K562 (cell line): Measurements from ENCODE around the gene TNFRSF18. TPM values are rescaled to one million over a fixed set of nuclear protein-coding genes. Genes with fewer than 3 reads are reported as not detected.
A peak's percentile ranks its signal among the peaks of the same experiment; 100 is the strongest.

ENCODE experiments used
- CBFA2T3 ChIP-seq: fragments of 450-650 bp; IDR thresholded peaks from 2 replicates; pipeline ENCODE4 v1.6.1; 2017
- CC2D1A ChIP-seq: fragments of 450-650 bp; IDR thresholded peaks from 2 replicates; pipeline ENCODE4 v1.6.1; 2017; ENCODE audit warnings: mild to moderate bottlenecking
- CREM ChIP-seq: IDR thresholded peaks from 2 replicates; pipeline ENCODE4 v1.6.1; 2014; ENCODE audit warnings: antibody characterized with exemption, low read depth
- HSF4 ChIP-seq: fragments of 250-450 bp; sonication (Bioruptor Pico); IDR thresholded peaks from 2 replicates; pipeline ENCODE4 v2.1.2; 2022; ENCODE audit warnings: mild to moderate bottlenecking, moderate library complexity, borderline replicate concordance
- MAFG ChIP-seq: fragments of 450-650 bp; conservative IDR thresholded peaks from 2 replicates; pipeline ENCODE4 v1.6.1; 2016; ENCODE audit warnings: missing genetic modification characterization, missing compliant biosample characterization
- MAZ ChIP-seq, 2 experiments: fragments of 450-650 bp in 1 of 2; sonication (generic) in 1 of 2; formaldehyde crosslinking; IDR thresholded peaks in 1 of 2; conservative IDR thresholded peaks in 1 of 2; 2 replicates each; pipeline versions ENCODE4 v1.4.0 to v1.5.0; 2020; ENCODE audit warnings: mild to moderate bottlenecking in 1 of 2, missing genetic modification reagents in 1 of 2
- PHF8 ChIP-seq: fragments of 200-600 bp; sonication (generic); IDR thresholded peaks from 2 replicates; pipeline ENCODE4 v1.6.1; 2012; ENCODE audit warnings: mixed run types, mild to moderate bottlenecking, inconsistent platforms, low read length, moderate library complexity, borderline replicate concordance
- RAD51 ChIP-seq: fragments of 450-650 bp; IDR thresholded peaks from 2 replicates; pipeline ENCODE4 v1.7.1; 2016; ENCODE audit warnings: low read depth, mild to moderate bottlenecking, borderline replicate concordance
- SMAD3 ChIP-seq: fragments of 450-650 bp; formaldehyde crosslinking; conservative IDR thresholded peaks from 2 replicates; pipeline ENCODE4 v1.4.0; 2020; ENCODE audit warnings: mild to moderate bottlenecking
- SP2 ChIP-seq: IDR thresholded peaks from 2 replicates; pipeline ENCODE4 v1.6.1; 2011; ENCODE audit warnings: mild to moderate bottlenecking, low read depth, low read length, moderate library complexity; ENCODE audit not compliant: poor library complexity, severe bottlenecking; ENCODE audit errors: extremely low read depth
- TEAD2 ChIP-seq: fragments of 450-650 bp; IDR thresholded peaks from 2 replicates; pipeline ENCODE4 v1.6.1; 2016; ENCODE audit warnings: missing genetic modification characterization, control low read depth, missing compliant biosample characterization
- TOE1 ChIP-seq, 2 experiments: fragments of 450-650 bp in 1 of 2; sonication (generic) in 1 of 2; formaldehyde crosslinking in 1 of 2; IDR thresholded peaks; 2 replicates each; pipeline versions ENCODE4 v1.7.1 to v1.8.0; 2016 to 2022; ENCODE audit warnings: borderline replicate concordance in 2 of 2, mild to moderate bottlenecking in 2 of 2, antibody characterized with exemption in 1 of 2, inconsistent platforms in 1 of 2, low read depth in 1 of 2, missing genetic modification reagents in 1 of 2, moderate library complexity in 1 of 2
- TSC22D4 ChIP-seq: fragments of 450-650 bp; IDR thresholded peaks from 2 replicates; pipeline ENCODE4 v1.6.1; 2016; ENCODE audit warnings: missing genetic modification characterization, missing biosample characterization, control low read depth
- XRCC5 ChIP-seq: fragments of 200-400 bp; formaldehyde crosslinking; IDR thresholded peaks from 2 replicates; pipeline ENCODE4 v1.6.1; 2017; ENCODE audit warnings: low read depth, mild to moderate bottlenecking, low read length
- YBX1 ChIP-seq: fragments of 450-650 bp; IDR thresholded peaks from 2 replicates; pipeline ENCODE4 v1.7.1; 2016; ENCODE audit warnings: mild to moderate bottlenecking
- ZBTB17 ChIP-seq: fragments of 450-650 bp; formaldehyde crosslinking; IDR thresholded peaks from 2 replicates; pipeline ENCODE4 v1.4.0; 2020; ENCODE audit warnings: mild to moderate bottlenecking
- ZKSCAN1 ChIP-seq: fragments of 150-350 bp; IDR thresholded peaks from 2 replicates; pipeline ENCODE4 v1.6.1; 2016; ENCODE audit warnings: low read depth, low read length
- ZNF212 ChIP-seq: fragments of 450-650 bp; formaldehyde crosslinking; IDR thresholded peaks from 2 replicates; pipeline ENCODE4 v1.4.0; 2020; ENCODE audit warnings: mild to moderate bottlenecking
- ZNF354B ChIP-seq: fragments of 250-450 bp; sonication (Bioruptor Pico); IDR thresholded peaks from 2 replicates; pipeline ENCODE4 v1.4.0; 2020
- ZNF431 ChIP-seq: sonication (generic); formaldehyde crosslinking; IDR thresholded peaks from 2 replicates; pipeline ENCODE4 v1.8.0; 2022; ENCODE audit warnings: mild to moderate bottlenecking, missing genetic modification reagents
- ZNF778 ChIP-seq: fragments of 450-650 bp; formaldehyde crosslinking; IDR thresholded peaks from 2 replicates; pipeline ENCODE4 v1.4.0; 2020; ENCODE audit warnings: mild to moderate bottlenecking, moderate library complexity
- polyA plus RNA-seq, 8 experiments: library from polyadenylated mRNA; depleted of rRNA in 4 of 8; stranded (reverse) in 5 of 8; unstranded in 3 of 8; fragments of >200 nt; fragmentation: Nextera tagmentation in 2 of 8; fragmentation: Illumina TruSeq in 1 of 8; extraction: Ambion mirVana in 2 of 8; extraction: Trizol in 1 of 8; gene quantifications; 2 replicates each; pipeline versions ENCODE4 v1.2.1 to v1.2.3, GENCODE V29; 2011 to 2014; ENCODE audit warnings: inconsistent platforms in 1 of 8, missing spikeins in 1 of 8
- total RNA-seq, 7 experiments: library from RNA; depleted of rRNA in 6 of 7; stranded (reverse); fragments of >200 nt in 6 of 7; fragmentation: Illumina TruSeq in 2 of 7; extraction: Trizol in 2 of 7; gene quantifications; 2 replicates each; pipeline versions ENCODE4 v1.2.1 to v1.2.3, GENCODE V29; 2011 to 2021; ENCODE audit warnings: low replicate concordance in 1 of 7
- TF ChIP-seq, protein P1 (sequence below): fragments of 250-450 bp; sonication (Bioruptor Pico); IDR thresholded peaks from 2 replicates; pipeline ENCODE4 v1.4.0; 2020; ENCODE audit warnings: borderline replicate concordance
- TF ChIP-seq, protein P2 (sequence below), 3 experiments: fragments of 200-800 bp in 1 of 3; sonication (Bioruptor generic) in 1 of 3; sonication (generic) in 1 of 3; formaldehyde crosslinking in 1 of 3; IDR thresholded peaks; 2 replicates each; pipeline versions ENCODE4 v1.6.1 to v1.8.0; 2016 to 2022; ENCODE audit warnings: mild to moderate bottlenecking in 2 of 3, missing compliant biosample characterization in 2 of 3, missing genetic modification characterization in 2 of 3, missing genetic modification reagents in 1 of 3
- TF ChIP-seq, protein P3 (sequence below): fragments of 250-450 bp; sonication (Bioruptor Pico); IDR thresholded peaks from 2 replicates; pipeline ENCODE4 v1.8.0; 2022; ENCODE audit warnings: moderate library complexity, mild to moderate bottlenecking, inconsistent platforms
- TF ChIP-seq, protein P4 (sequence below): sonication (generic); formaldehyde crosslinking; IDR thresholded peaks from 2 replicates; pipeline ENCODE4 v1.8.0; 2022; ENCODE audit warnings: mild to moderate bottlenecking, missing genetic modification reagents

Gene TNFRSF18
- total and polyA plus RNA-seq, 9 of the 15 experiments (the other 6 are each of a cell fraction or from before 2014, with no cell fraction given): 0.24 to 0.27 TPM; not detected in 7

DNA sequence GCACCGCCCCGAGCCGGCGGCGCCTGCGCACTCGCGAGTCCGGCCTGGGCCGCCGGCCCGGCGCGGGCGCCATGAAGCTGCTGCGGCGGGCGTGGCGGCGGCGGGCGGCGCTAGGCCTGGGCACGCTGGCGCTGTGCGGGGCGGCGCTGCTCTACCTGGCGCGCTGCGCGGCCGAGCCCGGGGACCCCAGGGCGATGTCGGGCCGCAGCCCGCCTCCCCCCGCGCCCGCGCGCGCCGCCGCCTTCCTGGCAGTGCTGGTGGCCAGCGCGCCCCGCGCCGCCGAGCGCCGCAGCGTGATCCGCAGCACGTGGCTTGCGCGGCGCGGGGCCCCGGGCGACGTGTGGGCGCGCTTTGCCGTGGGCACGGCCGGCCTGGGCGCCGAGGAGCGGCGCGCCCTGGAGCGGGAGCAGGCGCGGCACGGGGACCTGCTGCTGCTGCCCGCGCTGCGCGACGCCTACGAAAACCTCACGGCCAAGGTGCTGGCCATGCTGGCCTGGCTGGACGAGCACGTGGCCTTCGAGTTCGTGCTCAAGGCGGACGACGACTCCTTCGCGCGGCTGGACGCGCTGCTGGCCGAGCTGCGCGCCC, 25.9 kb upstream of the TNFRSF18 start, which contains the start of gene B3GALT6 (continued):
- TF ChIP-seq PHF8 (peak; percentile 52; the same call in 1 of the 2 replicates), YBX1 (no peak), SMAD3 (CRISPR knock-in tag) (no peak), XRCC5 (no peak), ZNF212 (CRISPR knock-in tag) (no peak), TEAD2 (tag) (no peak), ZNF778 (CRISPR knock-in tag) (no peak), ZKSCAN1 (no peak), HSF4 (CRISPR knock-in tag) (peak; percentile 41; the same call in 1 of the 2 replicates), TSC22D4 (tag) (no peak), ZNF354B (no peak), RAD51 (no peak), CREM (no peak), ZNF431 (peak; percentile 67; the same call in 1 of the 2 replicates), MAZ (CRISPR knock-in tag; conservative IDR thresholded peaks at IDR 0.05 in 1 of 2, IDR thresholded peaks at IDR 0.05 in 1 of 2) (no peak), TOE1 (IDR thresholded peaks at IDR 0.05; ENCODE audit: borderline replicate concordance) (no peak), TOE1 (CRISPR knock-in tag; IDR thresholded peaks at IDR 0.05; ENCODE audit: borderline replicate concordance, low read depth) (no peak; the same call in 1 of the 2 replicates), SP2 (no peak), CBFA2T3 (no peak), ZBTB17 (CRISPR knock-in tag) (no peak), MAFG (tag) (no peak), CC2D1A (no peak)
- TF ChIP-seq, protein P1, sequence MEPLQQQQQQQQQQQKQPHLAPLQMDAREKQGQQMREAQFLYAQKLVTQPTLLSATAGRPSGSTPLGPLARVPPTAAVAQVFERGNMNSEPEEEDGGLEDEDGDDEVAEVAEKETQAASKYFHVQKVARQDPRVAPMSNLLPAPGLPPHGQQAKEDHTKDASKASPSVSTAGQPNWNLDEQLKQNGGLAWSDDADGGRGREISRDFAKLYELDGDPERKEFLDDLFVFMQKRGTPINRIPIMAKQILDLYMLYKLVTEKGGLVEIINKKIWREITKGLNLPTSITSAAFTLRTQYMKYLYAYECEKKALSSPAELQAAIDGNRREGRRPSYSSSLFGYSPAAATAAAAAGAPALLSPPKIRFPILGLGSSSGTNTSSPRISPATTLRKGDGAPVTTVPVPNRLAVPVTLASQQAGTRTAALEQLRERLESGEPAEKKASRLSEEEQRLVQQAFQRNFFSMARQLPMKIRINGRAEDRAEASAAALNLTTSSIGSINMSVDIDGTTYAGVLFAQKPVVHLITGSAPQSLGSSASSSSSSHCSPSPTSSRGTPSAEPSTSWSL (CRISPR knock-in tag): no peak
- TF ChIP-seq, protein P2, sequence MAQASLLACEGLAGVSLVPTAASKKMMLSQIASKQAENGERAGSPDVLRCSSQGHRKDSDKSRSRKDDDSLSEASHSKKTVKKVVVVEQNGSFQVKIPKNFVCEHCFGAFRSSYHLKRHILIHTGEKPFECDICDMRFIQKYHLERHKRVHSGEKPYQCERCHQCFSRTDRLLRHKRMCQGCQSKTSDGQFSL (CRISPR knock-in tag; IDR thresholded peaks at IDR 0.05): no peak
- TF ChIP-seq, protein P2 (tag; IDR thresholded peaks at IDR 0.05): peak in 1 of 2 experiments; percentile 82; a peak in 1 of 4 replicates
- TF ChIP-seq, protein P3, sequence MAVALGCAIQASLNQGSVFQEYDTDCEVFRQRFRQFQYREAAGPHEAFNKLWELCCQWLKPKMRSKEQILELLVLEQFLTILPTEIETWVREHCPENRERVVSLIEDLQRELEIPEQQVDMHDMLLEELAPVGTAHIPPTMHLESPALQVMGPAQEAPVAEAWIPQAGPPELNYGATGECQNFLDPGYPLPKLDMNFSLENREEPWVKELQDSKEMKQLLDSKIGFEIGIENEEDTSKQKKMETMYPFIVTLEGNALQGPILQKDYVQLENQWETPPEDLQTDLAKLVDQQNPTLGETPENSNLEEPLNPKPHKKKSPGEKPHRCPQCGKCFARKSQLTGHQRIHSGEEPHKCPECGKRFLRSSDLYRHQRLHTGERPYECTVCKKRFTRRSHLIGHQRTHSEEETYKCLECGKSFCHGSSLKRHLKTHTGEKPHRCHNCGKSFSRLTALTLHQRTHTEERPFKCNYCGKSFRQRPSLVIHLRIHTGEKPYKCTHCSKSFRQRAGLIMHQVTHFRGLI: no peak
- TF ChIP-seq, protein P4, sequence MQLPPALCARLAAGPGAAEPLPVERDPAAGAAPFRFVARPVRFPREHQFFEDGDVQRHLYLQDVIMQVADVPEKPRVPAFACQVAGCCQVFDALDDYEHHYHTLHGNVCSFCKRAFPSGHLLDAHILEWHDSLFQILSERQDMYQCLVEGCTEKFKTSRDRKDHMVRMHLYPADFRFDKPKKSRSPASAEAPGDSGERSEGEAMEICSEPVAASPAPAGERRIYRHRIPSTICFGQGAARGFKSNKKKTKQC (CRISPR knock-in tag): peak; percentile 84
